Fibroblast of lung (primary cell): ENCODE results near the gene DZANK1.

Experiments
- EZH2 ChIP-seq: IDR thresholded peaks from 2 replicates; pipeline ENCODE4 v1.5.1; 2012; ENCODE audit warnings: low read length, control low read depth, mild to moderate bottlenecking; ENCODE audit errors: missing control alignments
- TF ChIP-seq, protein P1 (sequence below), 2 donors: IDR thresholded peaks in 1 of 2; conservative IDR thresholded peaks in 1 of 2; 1 replicate in 1 of 2; 2 replicates in 1 of 2; pipeline ENCODE4 v1.5.1; 2011 to 2012; ENCODE audit warnings: low read length in 2 of 2, control low read depth in 1 of 2, inconsistent platforms in 1 of 2, low read depth in 1 of 2, mild to moderate bottlenecking in 1 of 2

DNA sequence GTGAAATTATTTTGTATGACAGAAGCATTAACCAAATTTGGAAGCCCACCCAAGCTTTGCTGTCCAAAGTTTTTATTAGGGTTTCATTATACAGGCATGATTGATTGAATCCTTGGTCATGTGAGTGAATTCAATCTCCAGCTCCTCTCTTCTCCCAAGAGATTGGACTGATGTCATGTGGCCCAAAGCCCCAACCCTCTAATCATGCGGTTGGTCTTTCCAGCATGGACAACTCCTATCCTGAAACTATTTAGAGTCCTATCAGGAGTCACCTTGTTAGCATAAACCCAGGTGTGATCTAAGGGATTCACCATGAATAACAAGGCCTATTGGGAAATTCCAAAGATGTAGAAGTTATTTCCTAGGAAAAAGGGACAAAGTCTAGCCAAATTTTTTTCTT, 11.0 kb upstream of the DZANK1 start:
- TF ChIP-seq, protein P1, sequence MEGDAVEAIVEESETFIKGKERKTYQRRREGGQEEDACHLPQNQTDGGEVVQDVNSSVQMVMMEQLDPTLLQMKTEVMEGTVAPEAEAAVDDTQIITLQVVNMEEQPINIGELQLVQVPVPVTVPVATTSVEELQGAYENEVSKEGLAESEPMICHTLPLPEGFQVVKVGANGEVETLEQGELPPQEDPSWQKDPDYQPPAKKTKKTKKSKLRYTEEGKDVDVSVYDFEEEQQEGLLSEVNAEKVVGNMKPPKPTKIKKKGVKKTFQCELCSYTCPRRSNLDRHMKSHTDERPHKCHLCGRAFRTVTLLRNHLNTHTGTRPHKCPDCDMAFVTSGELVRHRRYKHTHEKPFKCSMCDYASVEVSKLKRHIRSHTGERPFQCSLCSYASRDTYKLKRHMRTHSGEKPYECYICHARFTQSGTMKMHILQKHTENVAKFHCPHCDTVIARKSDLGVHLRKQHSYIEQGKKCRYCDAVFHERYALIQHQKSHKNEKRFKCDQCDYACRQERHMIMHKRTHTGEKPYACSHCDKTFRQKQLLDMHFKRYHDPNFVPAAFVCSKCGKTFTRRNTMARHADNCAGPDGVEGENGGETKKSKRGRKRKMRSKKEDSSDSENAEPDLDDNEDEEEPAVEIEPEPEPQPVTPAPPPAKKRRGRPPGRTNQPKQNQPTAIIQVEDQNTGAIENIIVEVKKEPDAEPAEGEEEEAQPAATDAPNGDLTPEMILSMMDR (conservative IDR thresholded peaks at IDR 0.05 in 1 of 2, IDR thresholded peaks at IDR 0.05 in 1 of 2; ENCODE audit: low read depth in 1 of 2, low read length in 2 of 2): no peak
- TF ChIP-seq EZH2: no peak
